CD14-positive monocyte (primary cell): ENCODE data around the gene RBFOX1. TPM values are rescaled to one million over a fixed set of nuclear protein-coding genes. Genes with fewer than 3 reads are reported as not detected.

ENCODE experiments used
- DNase-seq, 3 donors: peaks; one replicate each; pipeline ENCODE4 v3.0.0-alpha.2; 2011 to 2022
- H2AFZ ChIP-seq: 2 replicates; pipeline ENCODE4 v1.6.0; 2012; ENCODE audit warnings: mild to moderate bottlenecking, low read depth, low read length, inconsistent platforms; ENCODE audit not compliant: insufficient read depth, poor library complexity, severe bottlenecking
- H3K27ac ChIP-seq, 2 donors: 1 replicate in 1 of 2; 2 replicates in 1 of 2; pipeline ENCODE4 v1.5.1; 2012 to 2013; ENCODE audit warnings: low read length in 2 of 2, control low read depth in 1 of 2, inconsistent platforms in 1 of 2, low read depth in 1 of 2, mild to moderate bottlenecking in 1 of 2
- H3K27me3 ChIP-seq, 2 donors: one replicate each; pipeline versions ENCODE4 v1.6.0 to v1.6.1; 2011 to 2013; ENCODE audit warnings: low read length in 2 of 2; ENCODE audit not compliant: control insufficient read depth in 2 of 2, insufficient read depth in 2 of 2
- H3K36me3 ChIP-seq, 2 donors: replicated peaks in 1 of 2; 1 replicate in 1 of 2; 2 replicates in 1 of 2; pipeline versions ENCODE4 v1.5.1 to v1.6.1; 2012 to 2013; ENCODE audit warnings: low read length in 2 of 2, control low read depth in 1 of 2, inconsistent platforms in 1 of 2, mild to moderate bottlenecking in 1 of 2; ENCODE audit not compliant: insufficient read depth in 2 of 2, control insufficient read depth in 1 of 2
- H3K4me1 ChIP-seq, 2 donors: 1 replicate in 1 of 2; 2 replicates in 1 of 2; pipeline versions ENCODE4 v1.5.1 to v1.6.1; 2012 to 2013; ENCODE audit warnings: low read length in 2 of 2, control low read depth in 1 of 2, inconsistent platforms in 1 of 2, mild to moderate bottlenecking in 1 of 2, moderate library complexity in 1 of 2; ENCODE audit not compliant: insufficient read depth in 2 of 2, control insufficient read depth in 1 of 2
- H3K4me2 ChIP-seq: replicated peaks from 2 replicates; pipeline ENCODE3; 2012; ENCODE audit warnings: low read length, moderate library complexity, mild to moderate bottlenecking; ENCODE audit not compliant: poor library complexity, severe bottlenecking; ENCODE audit errors: extremely low read depth
- H3K4me3 ChIP-seq, 3 experiments: fragments of 200-600 bp in 1 of 3; sonication (generic) in 1 of 3; replicated peaks in 1 of 3; 1 replicate in 2 of 3; 2 replicates in 1 of 3; pipeline ENCODE4 v1.5.1; 2011 to 2013; ENCODE audit warnings: low read length in 3 of 3, mild to moderate bottlenecking in 3 of 3, control low read depth in 2 of 3, low read depth in 2 of 3, inconsistent platforms in 1 of 3, moderate library complexity in 1 of 3
- H3K79me2 ChIP-seq: 2 replicates; pipeline ENCODE4 v1.6.0; 2012; ENCODE audit warnings: mild to moderate bottlenecking, control low read depth, inconsistent platforms, low read length, moderate library complexity; ENCODE audit not compliant: insufficient read depth
- H3K9ac ChIP-seq: 2 replicates; pipeline ENCODE4 v1.6.0; 2017; ENCODE audit warnings: low read length, mild to moderate bottlenecking; ENCODE audit not compliant: insufficient read depth, poor library complexity, severe bottlenecking
- H3K9me3 ChIP-seq, 2 donors: replicated peaks in 1 of 2; 1 replicate in 1 of 2; 2 replicates in 1 of 2; pipeline versions ENCODE4 v1.5.1 to v1.6.1; 2012 to 2013; ENCODE audit warnings: low read length in 2 of 2, control low read depth in 1 of 2; ENCODE audit not compliant: control insufficient read depth in 1 of 2, insufficient read depth in 1 of 2
- H4K20me1 ChIP-seq: 2 replicates; pipeline ENCODE4 v1.6.0; 2012; ENCODE audit warnings: mild to moderate bottlenecking, low read length, control low read depth, moderate library complexity; ENCODE audit not compliant: insufficient read depth
- H3K27ac Mint-ChIP-seq, 7 donors: one replicate each; pipeline ENCODE4 v1.8.0; 2020; ENCODE audit warnings: mild to moderate bottlenecking in 7 of 7, mixed read lengths in 7 of 7, moderate library complexity in 6 of 7, inconsistent platforms in 2 of 7
- H3K27me3 Mint-ChIP-seq, 3 donors: one replicate each; pipeline ENCODE4 v1.8.0; 2021 to 2022; ENCODE audit warnings: low read depth in 3 of 3, mild to moderate bottlenecking in 3 of 3, mixed read lengths in 3 of 3, moderate library complexity in 3 of 3, inconsistent platforms in 1 of 3
- H3K36me3 Mint-ChIP-seq, 2 donors: one replicate each; pipeline ENCODE4 v1.8.0; 2020; ENCODE audit warnings: mixed read lengths in 2 of 2, inconsistent platforms in 1 of 2, mild to moderate bottlenecking in 1 of 2
- H3K4me1 Mint-ChIP-seq: one replicate; pipeline ENCODE4 v1.8.0; 2020; ENCODE audit warnings: mild to moderate bottlenecking, mixed read lengths
- H3K4me3 Mint-ChIP-seq, 2 donors: one replicate each; pipeline ENCODE4 v1.8.0; 2020; ENCODE audit warnings: mild to moderate bottlenecking in 2 of 2, mixed read lengths in 2 of 2, moderate library complexity in 1 of 2
- H3K9me3 Mint-ChIP-seq, 7 donors: one replicate each; pipeline ENCODE4 v1.8.0; 2020 to 2022; ENCODE audit warnings: mixed read lengths in 7 of 7, mild to moderate bottlenecking in 6 of 7, moderate library complexity in 6 of 7, inconsistent platforms in 2 of 7
- CTCF ChIP-seq: fragments of 200-600 bp; IDR thresholded peaks from one replicate; pipeline ENCODE4 v1.8.0; 2022; ENCODE audit warnings: antibody characterized with exemption, mild to moderate bottlenecking
- WGBS: methylation state at CpG from one replicate; pipeline ENCODE4 v1.1.5; 2013; ENCODE audit warnings: missing lambda C conversion rate; ENCODE audit not compliant: insufficient coverage; 5-methylcytosine and 5-hydroxymethylcytosine counted together
- intact Hi-C, 2 donors: fragments of 100-400 bp; cut with micrococcal nuclease; formaldehyde crosslinking; loops; one replicate each; pipeline versions ENCODE4 v1.15.0 to v1.15.1; 2023
- polyA plus RNA-seq, 3 donors: library from polyadenylated mRNA; depleted of rRNA in 1 of 3; unstranded in 2 of 3; stranded (reverse) in 1 of 3; fragments of 300-500 nt in 2 of 3; fragments of >200 nt in 1 of 3; fragmentation: Illumina TruSeq in 2 of 3; gene quantifications; 1 replicate in 2 of 3; 2 replicates in 1 of 3; pipeline ENCODE4 v1.2.3, GENCODE V29; 2012 to 2021

The RBFOX1 gene
- polyA plus RNA-seq, 3 donors: not detected

DNA sequence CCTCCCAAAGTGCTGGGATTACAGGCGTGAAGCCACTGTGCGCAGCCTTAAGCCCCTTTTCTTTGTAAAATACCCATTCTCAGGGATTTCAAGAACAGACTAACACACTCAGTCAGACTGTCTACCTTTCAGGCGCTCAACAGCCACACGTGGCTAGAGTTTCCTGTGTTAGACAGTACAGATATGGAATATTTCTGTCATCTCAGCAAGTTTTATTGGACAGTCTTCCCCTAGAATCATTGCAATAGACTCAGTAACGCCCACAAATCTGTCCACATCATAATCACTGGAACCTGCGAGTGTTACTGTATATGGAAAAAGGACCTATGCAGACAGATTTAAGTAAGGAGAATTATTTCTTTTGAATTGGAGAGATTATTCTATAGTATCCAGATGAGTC, 160.5 kb downstream of the RBFOX1 start:
- H3K27me3 Mint-ChIP-seq: peaks cover 0 to 2% (median 0%) of the 10 kb centered on the region in 3 donors
- H3K27ac Mint-ChIP-seq: no peak overlapping the region
- H3K27me3 ChIP-seq: no peaks in the 10 kb centered on the region
- no peaks in the 10 kb centered on the region for H3K4me1 ChIP-seq
- no peak for TF ChIP-seq CTCF
- H3K9ac ChIP-seq: no peak overlapping the region
- no peak overlapping the region for H3K4me3 ChIP-seq
- no peaks in the 10 kb centered on the region for H3K79me2 ChIP-seq
- DNase-seq: no peak
- H3K4me3 Mint-ChIP-seq: no peak overlapping the region
- H2AFZ ChIP-seq: no peak overlapping the region
- intact Hi-C loops: no loop called here
- no peaks in the 10 kb centered on the region for H3K36me3 ChIP-seq
- H3K9me3 Mint-ChIP-seq: peaks cover 0 to 5% (median 2%) of the 10 kb centered on the region in 7 donors
- H3K27ac ChIP-seq: no peak overlapping the region
- no peaks in the 10 kb centered on the region for H3K9me3 ChIP-seq
- no peaks in the 10 kb centered on the region for H3K4me1 Mint-ChIP-seq
- no peak overlapping the region for H3K4me2 ChIP-seq
- H3K36me3 Mint-ChIP-seq: no peaks in the 10 kb centered on the region
- no peaks in the 10 kb centered on the region for H4K20me1 ChIP-seq
- WGBS: 100% methylated on average over 2 of the region's 6 CpGs

GRCh38 chr16:7497691-7498090, 165.0 kb downstream of the RBFOX1 start:
- H2AFZ ChIP-seq: no peak overlapping the region
- DNase-seq: no peak
- H4K20me1 ChIP-seq: no peaks in the 10 kb centered on the region
- no peak overlapping the region for H3K4me3 ChIP-seq
- H3K4me3 Mint-ChIP-seq: no peak overlapping the region
- no peaks in the 10 kb centered on the region for H3K4me1 ChIP-seq
- no peak overlapping the region for H3K27ac Mint-ChIP-seq
- H3K9me3 Mint-ChIP-seq: peaks cover 0 to 5% (median 2%) of the 10 kb centered on the region in 7 donors
- no peak overlapping the region for H3K27ac ChIP-seq
- peaks cover 0 to 2% (median 0%) of the 10 kb centered on the region in 3 donors for H3K27me3 Mint-ChIP-seq
- no peaks in the 10 kb centered on the region for H3K36me3 Mint-ChIP-seq
- H3K4me2 ChIP-seq: no peak overlapping the region
- no peak overlapping the region for H3K9ac ChIP-seq
- no peaks in the 10 kb centered on the region for H3K79me2 ChIP-seq
- intact Hi-C loops: no loop called here
- H3K27me3 ChIP-seq: no peaks in the 10 kb centered on the region
- WGBS: 93% methylated on average over 2 of the region's 4 CpGs
- TF ChIP-seq CTCF: no peak
- H3K9me3 ChIP-seq: no peaks in the 10 kb centered on the region
- H3K4me1 Mint-ChIP-seq: no peaks in the 10 kb centered on the region
- H3K36me3 ChIP-seq: no peaks in the 10 kb centered on the region
